Fibroblast of lung (primary cell): ENCODE measurements around the gene CDH6.

Experiments
- CTCF ChIP-seq, 2 donors: IDR thresholded peaks in 1 of 2; conservative IDR thresholded peaks in 1 of 2; 1 replicate in 1 of 2; 2 replicates in 1 of 2; pipeline ENCODE4 v1.5.1; 2011 to 2012; ENCODE audit warnings: low read length in 2 of 2, control low read depth in 1 of 2, inconsistent platforms in 1 of 2, low read depth in 1 of 2, mild to moderate bottlenecking in 1 of 2
- EZH2 ChIP-seq: IDR thresholded peaks from 2 replicates; pipeline ENCODE4 v1.5.1; 2012; ENCODE audit warnings: low read length, control low read depth, mild to moderate bottlenecking; ENCODE audit errors: missing control alignments

DNA sequence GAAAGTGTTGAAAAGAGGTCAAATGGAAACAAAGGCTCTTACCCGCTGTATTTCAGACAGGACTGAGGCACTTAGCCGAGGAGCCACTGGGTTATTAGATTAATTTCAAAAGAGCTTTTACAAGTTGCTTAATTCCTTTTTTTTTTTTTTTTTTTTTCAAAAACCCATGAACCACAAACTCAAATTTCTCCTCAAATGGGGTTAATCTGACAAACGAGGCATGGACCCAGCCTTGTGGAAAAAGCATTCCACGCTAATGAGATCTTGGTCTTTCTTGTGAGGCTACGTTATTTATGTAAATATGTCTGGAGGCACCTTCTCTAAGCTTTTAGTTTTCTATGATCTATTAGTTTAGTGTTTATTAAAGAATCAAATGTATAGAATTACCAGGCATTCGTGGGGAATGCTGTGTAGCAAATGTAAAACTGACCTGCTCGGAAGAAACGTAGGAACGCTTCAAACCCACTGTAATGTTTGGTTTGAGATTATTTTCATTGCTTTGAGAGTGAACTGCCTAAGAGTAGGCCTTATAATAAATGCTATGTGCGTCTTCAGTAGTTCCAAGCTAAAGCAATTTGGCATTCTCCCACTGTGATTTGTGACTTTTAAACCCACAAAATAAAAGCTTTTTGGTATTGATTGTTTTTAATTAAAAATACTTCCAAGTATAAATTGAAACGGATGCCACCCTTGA lies 134.7 kb downstream of the CDH6 start:
- TF ChIP-seq CTCF (conservative IDR thresholded peaks at IDR 0.05 in 1 of 2, IDR thresholded peaks at IDR 0.05 in 1 of 2; ENCODE audit: low read depth in 1 of 2, low read length in 2 of 2) (no peak), EZH2 (no peak)
